OCI-LY7 (cell line): ENCODE measurements around the gene GET4.

Source experiments
- EZH2phosphoT487 ChIP-seq: fragments of 200-600 bp; sonication (generic); IDR thresholded peaks from 2 replicates; pipeline ENCODE4 v1.6.1; 2018; ENCODE audit warnings: low read depth, borderline replicate concordance, mild to moderate bottlenecking, mixed run types, antibody characterized with exemption, low read length, moderate library complexity, mixed read lengths
- TF ChIP-seq, protein P1 (sequence below): fragments of 200-600 bp; sonication (generic); conservative IDR thresholded peaks from 2 replicates; pipeline ENCODE4 v1.5.1; 2014; ENCODE audit warnings: mild to moderate bottlenecking, antibody characterized with exemption, low read length, moderate library complexity, mixed read lengths

DNA sequence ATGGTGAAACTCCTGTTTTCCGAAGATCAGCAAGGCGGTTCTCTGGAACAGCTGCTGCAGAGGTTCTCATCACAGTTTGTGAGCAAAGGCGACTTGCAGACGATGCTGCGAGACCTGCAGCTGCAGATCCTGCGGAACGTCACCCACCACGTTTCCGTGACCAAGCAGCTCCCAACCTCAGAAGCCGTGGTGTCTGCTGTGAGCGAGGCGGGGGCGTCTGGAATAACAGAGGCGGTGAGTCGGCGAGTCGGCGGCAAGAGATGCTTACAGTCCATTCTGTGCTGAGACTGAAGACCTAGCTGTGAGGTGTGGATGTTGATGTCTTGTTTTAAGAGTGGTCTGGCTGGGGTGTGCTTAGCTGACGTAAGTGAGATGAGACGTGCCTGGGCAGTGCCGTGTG, 16.2 kb upstream of the GET4 start:
- TF ChIP-seq, protein P1, sequence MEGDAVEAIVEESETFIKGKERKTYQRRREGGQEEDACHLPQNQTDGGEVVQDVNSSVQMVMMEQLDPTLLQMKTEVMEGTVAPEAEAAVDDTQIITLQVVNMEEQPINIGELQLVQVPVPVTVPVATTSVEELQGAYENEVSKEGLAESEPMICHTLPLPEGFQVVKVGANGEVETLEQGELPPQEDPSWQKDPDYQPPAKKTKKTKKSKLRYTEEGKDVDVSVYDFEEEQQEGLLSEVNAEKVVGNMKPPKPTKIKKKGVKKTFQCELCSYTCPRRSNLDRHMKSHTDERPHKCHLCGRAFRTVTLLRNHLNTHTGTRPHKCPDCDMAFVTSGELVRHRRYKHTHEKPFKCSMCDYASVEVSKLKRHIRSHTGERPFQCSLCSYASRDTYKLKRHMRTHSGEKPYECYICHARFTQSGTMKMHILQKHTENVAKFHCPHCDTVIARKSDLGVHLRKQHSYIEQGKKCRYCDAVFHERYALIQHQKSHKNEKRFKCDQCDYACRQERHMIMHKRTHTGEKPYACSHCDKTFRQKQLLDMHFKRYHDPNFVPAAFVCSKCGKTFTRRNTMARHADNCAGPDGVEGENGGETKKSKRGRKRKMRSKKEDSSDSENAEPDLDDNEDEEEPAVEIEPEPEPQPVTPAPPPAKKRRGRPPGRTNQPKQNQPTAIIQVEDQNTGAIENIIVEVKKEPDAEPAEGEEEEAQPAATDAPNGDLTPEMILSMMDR, result no peak
- no peak for TF ChIP-seq EZH2phosphoT487
